Activated T-cell treated with anti-CD3 and anti-CD28 coated beads, Interleukin-2, amount 50 U/mL, for 48 hours (primary cell): ENCODE measurements around the gene EHBP1.
"Not testable (repeated sequence)": the region's sequence is repeated elsewhere in the genome, so short reads cannot be mapped to it uniquely, and the experiment has no call there.

Source experiments
- DNase-seq, 2 experiments: peaks; one replicate each; pipeline ENCODE4 v3.0.0-alpha.2; 2020

Gene EHBP1

GRCh38 chr2:62736899-62737559 lies 31.5 kb downstream of the EHBP1 start:
- DNase-seq: no peak

GRCh38 chr2:62738981-62739936 lies 33.7 kb downstream of the EHBP1 start:
- DNase-seq: no peak

GRCh38 chr2:62740221-62740620 lies 34.7 kb downstream of the EHBP1 start:
- no peak for DNase-seq

- no peak for DNase-seq
Observed at GRCh38 chr2:62741127-62741526, 35.6 kb downstream of the EHBP1 start.

- DNase-seq: no peak
Observed at GRCh38 chr2:62741954-62742722, 36.6 kb downstream of the EHBP1 start.

- no peak for DNase-seq
Observed at GRCh38 chr2:62743506-62743905, 38.0 kb downstream of the EHBP1 start.

GRCh38 chr2:62744603-62745002 lies 39.1 kb downstream of the EHBP1 start:
- no peak for DNase-seq

GRCh38 chr2:62745891-62746481 lies 40.5 kb downstream of the EHBP1 start:
- DNase-seq: no peak

GRCh38 chr2:62747169-62747568 lies 41.7 kb downstream of the EHBP1 start:
- DNase-seq: no peak

GRCh38 chr2:62747876-62748275 lies 42.4 kb downstream of the EHBP1 start:
- DNase-seq: no peak

- DNase-seq: not testable (repeated sequence)
Observed at GRCh38 chr2:62749111-62749510, 43.6 kb downstream of the EHBP1 start.

GRCh38 chr2:62757029-62757428 lies 51.5 kb downstream of the EHBP1 start:
- DNase-seq: no peak

- no peak for DNase-seq
Observed at GRCh38 chr2:62760026-62760425, 54.5 kb downstream of the EHBP1 start.

GRCh38 chr2:62760555-62760954 lies 55.0 kb downstream of the EHBP1 start:
- no peak for DNase-seq

- no peak for DNase-seq
Observed at GRCh38 chr2:62765619-62766376, 60.3 kb downstream of the EHBP1 start.

- no peak for DNase-seq
Observed at GRCh38 chr2:62768615-62769014, 63.1 kb downstream of the EHBP1 start.

GRCh38 chr2:62770629-62771028 lies 65.1 kb downstream of the EHBP1 start:
- DNase-seq: no peak

- no peak for DNase-seq
Observed at GRCh38 chr2:62774555-62775366, 69.2 kb downstream of the EHBP1 start.

GRCh38 chr2:62775367-62775668 lies 69.8 kb downstream of the EHBP1 start:
- DNase-seq: no peak

- DNase-seq: no peak
Observed at GRCh38 chr2:62783679-62784078, 78.2 kb downstream of the EHBP1 start.

- no peak for DNase-seq
Observed at GRCh38 chr2:62784341-62784740, 78.8 kb downstream of the EHBP1 start.

GRCh38 chr2:62785216-62785615 lies 79.7 kb downstream of the EHBP1 start:
- DNase-seq: no peak
